Right kidney (tissue), 1 donor: ENCODE data around the gene SMPD3.

Experiments used
- DNase-seq: peaks from one replicate; pipeline ENCODE4 v3.0.0-alpha.2; 2016

The SMPD3 gene

DNA sequence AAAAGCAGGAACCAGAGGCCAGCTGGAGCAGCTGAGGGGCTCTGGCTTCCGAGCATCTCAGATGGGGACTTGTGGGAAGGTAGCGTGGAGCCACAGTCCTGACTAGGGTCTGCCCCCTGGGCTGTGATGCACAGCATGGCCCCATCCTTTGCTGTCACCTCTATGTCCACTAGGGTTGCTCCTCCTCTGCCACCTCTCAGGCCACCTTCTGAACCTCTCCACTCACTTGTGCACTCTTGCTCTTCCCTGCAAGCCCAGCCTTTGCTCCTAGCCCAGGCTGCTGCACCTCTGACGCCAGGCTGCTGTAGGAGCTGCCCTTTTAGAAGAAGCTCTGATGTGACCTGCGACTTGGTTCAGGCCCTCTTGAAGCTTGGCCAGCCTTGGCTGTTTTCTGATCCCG, 24.3 kb upstream of the SMPD3 start:
- DNase-seq = no peak

DNA sequence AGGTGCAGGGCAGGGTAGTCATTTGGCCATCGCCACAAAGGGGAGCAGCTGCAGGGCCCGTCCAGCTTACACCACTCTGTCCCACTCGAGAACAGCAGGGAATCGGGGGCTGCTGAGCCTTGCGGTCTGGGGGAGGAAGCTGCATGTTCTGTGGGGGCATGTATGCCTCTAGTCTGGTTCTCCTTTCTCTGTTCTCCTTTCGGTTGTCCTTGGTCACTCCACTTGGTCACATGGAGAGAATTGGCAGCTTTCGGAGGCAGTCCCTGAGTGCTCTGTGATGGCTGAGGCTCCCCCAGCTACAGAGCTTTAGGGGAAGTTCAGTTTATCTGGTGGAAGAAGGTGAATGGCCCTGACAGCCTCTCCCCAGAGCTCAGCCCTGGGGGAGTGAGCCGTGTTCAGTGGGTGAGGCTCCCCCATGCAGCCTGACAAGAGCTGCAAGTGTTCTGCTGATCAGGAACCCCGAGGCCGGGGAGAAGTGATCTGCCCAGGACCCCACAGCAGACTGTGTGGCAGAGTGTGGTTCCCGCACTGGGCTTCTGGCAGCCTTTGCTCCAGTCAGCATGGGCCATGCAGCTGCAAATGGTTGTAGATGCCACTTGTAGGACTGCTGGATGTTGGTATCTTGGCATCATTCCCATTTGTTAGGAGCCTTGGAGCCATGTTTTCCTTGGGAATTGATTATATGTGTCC, 22.3 kb upstream of the SMPD3 start:
- no peak for DNase-seq

DNA sequence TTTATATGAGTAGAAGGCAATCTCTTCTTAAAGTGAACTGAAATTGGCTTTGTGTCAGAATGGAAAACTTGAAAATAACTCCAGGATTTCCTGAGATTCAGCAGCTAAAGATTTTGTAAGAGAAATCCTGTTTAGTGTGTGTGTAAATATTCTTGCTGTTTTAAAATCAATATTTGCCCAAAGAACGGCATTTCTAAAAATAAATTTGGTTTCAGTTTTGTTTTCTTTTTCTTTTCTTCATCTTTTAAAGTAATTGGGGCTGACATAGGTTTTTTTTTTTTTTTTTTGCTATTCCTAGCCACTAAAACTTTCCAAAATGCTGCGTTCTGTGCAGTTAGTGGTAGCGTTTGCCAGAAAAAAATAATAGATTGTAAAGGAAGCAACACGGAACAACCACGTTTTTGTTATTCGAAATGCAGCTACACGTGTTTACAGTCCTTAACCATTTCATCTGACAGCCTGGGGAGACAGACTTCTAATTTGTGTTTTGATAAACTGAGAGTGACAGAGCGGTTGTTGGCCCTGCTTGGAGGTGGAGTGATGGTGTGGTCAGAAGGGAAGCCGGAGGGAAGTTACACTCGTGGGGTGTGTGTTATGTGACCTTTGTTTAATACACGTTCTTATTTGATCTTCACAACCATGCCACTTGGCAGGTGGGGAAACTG, 21.6 kb upstream of the SMPD3 start:
- no peak for DNase-seq

DNA sequence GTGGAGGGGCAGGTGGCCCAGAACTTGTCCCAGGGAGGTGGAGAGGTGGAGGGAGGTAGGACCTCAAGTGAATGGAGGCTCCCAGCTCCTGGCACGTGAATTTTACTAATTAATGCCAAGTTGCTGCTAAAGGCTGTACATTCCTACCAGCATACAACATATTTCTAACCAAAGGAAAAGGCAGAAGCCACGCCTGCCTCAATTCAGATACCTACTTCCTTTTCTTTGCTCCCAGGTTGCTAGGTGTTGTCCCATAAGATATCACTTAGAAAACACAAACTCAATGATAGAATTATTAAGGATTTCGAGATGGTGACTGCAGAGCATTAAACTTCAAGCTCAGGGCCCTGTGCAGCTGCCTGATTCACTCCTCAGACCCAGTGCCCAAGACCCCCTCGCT, 20.5 kb upstream of the SMPD3 start:
- DNase-seq = no peak

DNA sequence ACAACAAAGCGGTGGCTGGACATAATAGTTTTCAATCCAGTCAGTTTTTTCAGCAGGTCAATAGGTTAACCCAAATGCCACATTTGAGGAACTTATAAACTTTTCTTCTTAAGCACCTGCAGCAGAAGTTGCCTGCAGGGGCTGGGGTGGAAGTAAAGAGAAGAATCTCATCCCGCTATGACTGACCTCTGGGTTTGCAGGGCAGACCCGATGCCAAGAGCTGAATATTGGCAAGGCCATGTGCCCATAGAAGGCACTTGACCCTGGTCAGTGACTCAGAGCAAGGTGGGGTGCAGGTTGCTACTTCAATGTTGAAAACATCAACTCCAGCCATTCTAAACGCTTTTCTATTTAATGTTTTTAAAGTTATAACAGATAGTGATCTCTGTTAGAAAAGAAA, 17.9 kb upstream of the SMPD3 start:
- no peak for DNase-seq

DNA sequence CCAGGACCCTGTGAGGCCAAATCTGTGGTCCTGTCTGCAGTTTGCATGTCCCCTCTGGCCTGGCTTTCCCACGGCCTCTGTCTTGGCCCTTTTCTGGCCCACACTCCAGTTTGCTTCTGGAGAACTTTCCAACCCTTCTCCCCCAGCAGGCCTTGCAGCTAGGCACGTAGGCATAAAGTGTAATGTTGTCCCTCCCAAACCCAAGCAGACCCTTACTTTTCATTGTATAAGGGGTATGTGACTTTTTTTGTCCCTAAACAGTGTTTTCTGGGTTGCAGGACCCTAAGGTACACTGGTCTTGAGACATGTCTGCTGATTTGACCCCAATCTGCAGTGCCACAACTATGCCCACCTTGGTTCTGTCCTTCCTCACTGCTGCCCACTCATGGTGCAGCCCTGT, 15.6 kb upstream of the SMPD3 start:
- DNase-seq = no peak

DNA sequence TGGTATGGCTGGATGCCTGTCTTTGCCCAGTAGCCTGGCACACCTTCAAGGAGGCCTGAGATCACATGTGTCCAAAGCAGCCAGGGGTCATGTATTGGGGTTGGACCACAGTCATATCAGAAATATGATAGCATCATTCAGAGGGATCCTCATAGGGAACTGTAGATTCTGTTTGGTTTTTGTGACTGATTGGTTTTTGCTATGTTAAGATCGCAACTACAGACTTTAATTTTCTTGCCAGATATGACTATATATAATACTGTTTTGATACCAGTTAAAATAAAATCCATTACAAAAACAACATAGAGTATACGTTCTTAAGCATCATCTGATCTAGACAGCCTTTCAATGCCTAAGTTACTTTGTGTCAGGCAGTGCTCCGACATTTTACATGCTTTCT, 11.8 kb upstream of the SMPD3 start:
- no peak for DNase-seq

DNA sequence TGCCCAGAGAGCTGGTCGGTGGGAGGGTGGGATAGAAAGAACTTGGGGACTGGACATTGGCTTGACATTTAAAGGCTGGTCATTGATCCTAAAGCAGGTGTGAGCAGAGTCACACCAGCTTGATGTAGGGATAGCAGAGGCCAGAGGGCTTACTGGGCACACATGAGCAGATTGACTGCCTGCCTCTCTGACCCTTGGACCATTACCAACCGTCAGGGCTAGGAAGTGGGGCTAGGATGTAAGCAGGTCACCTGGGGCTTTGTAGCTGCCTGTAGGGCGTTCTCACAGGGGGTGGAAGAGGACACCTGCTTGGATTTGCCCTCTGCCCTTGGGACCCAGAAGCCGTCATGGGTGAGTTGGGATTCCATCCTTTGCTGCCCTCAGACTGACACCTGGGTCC, 11.1 kb upstream of the SMPD3 start:
- DNase-seq = no peak

DNA sequence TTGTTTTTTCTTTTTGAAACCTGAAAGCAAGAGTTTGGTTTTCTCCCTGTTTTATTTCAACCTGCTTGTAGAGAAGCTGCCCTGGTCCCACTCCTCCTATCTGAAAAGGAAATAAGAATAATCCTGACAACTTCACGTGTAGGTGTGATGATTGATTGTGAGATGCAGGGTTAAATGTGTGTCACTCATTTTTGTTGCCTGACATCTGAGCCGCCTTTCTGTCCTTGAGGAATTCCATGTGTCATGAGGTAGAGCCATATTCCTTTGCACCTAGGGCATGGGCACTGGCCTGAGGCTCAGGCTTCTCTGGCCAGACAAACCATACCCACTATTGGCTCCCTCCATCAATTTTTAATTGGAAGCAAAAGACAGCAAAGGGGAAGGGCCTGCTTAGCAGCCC, 10.2 kb upstream of the SMPD3 start:
- no peak for DNase-seq

DNA sequence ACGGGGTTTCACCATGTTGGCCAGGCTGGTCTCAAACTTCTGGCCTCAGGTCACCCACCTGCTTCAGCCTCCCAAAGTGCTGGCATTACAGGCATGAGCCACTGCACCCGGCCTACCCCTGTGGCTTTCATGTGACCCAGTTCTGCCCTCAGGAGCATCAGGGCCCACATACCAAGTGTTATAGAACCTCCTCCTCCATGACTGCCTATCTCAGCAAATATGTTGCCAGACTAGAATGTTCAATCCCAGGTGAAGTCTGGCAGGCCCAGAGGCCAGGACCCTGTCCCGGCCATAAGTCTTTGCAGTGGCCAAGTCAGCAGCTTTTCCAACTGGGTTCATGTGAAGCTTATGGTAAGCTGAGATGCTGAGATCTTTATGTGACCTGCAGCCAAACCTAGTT, 9.8 kb upstream of the SMPD3 start:
- DNase-seq = no peak

DNA sequence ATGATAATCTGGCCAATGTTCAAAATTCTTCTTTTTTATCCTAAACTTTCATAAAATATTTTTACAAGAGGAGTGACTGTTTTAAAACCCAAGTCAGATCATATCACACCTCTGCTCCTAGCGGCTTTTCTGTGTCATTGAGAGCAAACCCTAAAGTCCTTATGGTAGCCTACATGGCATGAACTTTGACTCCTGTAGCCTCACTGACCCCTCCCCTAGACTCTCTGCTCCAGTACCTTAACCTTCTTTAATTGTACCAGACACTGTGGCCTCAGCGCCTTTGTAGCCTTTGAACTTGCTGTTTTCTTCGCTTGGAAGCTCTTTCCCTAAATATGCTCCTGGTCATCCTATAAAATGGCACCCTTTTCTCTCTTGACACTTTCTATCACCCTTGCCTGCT, 7.3 kb upstream of the SMPD3 start:
- no peak for DNase-seq

DNA sequence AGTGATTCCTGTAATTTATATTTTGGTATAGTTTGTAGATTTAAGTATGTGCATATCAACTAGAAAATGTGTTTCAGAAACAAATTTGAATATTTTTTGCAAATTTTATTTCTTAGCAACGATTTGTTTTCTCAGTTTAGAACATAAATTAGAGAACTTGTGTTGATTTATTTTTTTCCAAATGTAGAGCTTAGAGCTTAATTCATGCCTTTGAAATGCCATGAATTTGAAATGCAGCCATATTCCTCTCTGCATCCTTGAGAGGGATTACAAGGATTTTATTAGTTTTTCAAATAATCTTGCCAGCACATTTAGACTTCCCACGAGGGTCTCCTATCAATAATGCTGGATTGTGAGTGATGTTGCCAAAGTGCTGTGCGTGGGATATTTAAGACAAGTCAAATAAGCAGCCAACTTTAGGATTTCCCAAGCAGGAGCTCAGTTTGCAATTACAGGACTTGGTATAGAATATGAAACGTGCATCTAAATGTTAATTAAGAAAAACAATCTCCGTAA, 6.7 kb upstream of the SMPD3 start:
- no peak for DNase-seq

DNA sequence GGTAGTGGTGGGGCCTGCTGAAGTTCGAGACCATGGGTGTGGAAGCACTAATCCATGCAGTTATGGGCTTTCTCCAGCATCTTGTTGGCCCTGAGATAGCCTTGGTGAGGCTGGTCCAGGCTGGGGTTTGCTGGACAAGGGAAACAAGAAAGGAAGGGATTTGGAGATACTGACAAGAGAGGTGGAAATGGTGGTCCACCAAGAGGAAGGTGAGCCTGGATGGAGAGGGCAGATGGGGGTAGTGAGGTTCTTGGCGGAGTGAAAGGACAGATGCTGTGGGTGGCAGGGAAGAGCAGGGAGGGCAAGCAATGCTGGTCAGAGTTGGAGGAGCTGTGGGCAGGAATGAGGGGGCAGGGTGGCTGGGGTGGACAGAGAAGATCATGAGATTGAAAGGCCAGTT, 5.5 kb upstream of the SMPD3 start:
- DNase-seq = no peak

DNA sequence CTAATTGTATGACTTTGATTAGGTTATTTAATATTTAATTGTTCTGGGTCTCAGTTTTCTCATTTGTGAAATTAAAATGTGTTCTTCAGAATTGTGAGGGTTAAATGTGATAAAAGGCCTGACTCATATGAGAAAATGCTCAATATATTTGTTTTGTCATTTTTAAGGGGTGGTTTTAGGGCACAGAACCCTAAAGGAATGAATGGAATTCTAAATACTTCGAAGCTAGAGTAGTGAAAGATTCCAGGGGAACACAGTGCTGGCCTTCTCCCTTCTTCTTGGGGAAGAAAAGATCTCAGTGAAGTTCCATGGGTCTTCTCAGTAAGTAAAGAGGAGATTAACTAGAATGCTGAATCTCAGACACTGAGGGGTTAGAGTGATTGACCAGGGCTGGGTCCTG, 3.9 kb upstream of the SMPD3 start:
- no peak for DNase-seq

DNA sequence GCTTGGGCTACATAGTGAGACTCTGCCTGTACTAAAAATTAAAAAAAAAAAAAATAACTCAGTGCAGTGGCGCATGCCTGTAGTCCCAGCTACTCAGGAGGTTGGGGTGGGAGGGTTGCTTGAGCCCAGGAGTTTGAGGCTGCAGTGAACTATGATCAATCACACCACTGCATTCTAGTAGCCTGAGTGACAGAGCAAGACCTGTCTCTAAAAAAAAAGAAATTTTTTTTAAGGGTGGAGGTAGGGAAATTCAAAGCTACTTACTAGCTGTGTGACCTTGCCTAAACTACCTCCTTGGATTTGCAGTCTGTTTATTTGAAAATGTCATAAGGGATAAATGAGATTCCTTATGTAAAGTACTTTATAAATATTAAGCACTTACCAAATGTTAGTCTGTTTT, 3.4 kb upstream of the SMPD3 start:
- no peak for DNase-seq

DNA sequence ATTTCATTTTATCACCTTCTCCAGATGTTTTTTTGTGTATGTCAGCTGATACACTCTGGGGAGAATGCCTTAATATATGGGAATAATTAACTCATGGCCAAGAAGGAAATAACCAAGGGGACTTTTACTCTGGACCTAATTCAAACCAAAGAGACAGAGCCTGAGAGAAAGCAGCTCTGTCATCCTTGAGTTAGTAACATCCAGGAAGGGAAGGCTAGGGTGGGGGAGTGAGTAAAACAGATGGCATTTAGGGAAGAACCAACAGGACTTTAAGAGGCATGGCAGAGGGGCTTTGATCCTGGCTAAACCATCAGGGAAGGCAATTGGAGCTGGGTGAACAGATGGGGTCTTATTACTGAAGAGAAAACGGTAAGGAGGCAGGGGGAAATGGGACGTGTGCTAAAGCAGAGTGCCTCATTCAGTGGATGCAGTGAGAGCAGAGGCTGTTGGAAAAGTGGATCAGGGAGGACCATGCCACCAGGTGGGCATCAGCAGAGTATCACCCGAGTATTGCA, 2.5 kb upstream of the SMPD3 start:
- no peak for DNase-seq

DNA sequence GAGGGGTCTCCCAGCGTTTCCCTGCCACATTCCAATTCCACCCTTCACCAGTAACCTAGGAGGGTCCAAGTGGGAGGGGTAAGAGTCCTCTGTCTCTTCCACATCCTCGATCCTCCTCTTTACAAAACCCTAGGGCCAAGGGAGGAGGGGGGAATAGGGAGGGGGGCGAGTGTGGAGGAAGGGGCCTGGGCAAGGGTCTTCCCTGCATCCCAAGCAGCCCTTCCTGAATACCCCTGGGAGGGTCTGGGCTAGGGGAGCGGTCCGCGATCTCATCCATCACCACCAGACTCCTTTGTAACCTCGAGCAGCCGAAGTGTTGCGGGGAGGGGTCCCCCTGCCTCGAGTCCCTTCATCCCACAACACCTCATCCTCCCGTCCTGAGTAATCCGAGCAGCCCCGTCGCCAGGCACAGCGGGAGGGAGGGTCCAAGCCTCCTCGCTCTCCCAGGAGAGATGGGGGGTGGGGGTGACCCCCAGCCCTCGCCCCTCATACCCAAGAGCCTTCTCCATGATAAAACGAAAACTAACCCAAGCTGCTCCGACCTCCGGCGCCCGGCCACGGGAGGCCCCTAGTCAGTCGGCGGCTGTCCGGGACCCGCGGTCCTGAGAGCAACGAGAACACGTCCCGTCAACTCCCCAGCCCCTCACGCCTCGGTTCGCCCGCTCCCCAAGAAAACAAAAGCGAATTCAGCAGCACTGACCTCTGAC, 502 bp downstream of the SMPD3 start:
- no peak for DNase-seq

DNA sequence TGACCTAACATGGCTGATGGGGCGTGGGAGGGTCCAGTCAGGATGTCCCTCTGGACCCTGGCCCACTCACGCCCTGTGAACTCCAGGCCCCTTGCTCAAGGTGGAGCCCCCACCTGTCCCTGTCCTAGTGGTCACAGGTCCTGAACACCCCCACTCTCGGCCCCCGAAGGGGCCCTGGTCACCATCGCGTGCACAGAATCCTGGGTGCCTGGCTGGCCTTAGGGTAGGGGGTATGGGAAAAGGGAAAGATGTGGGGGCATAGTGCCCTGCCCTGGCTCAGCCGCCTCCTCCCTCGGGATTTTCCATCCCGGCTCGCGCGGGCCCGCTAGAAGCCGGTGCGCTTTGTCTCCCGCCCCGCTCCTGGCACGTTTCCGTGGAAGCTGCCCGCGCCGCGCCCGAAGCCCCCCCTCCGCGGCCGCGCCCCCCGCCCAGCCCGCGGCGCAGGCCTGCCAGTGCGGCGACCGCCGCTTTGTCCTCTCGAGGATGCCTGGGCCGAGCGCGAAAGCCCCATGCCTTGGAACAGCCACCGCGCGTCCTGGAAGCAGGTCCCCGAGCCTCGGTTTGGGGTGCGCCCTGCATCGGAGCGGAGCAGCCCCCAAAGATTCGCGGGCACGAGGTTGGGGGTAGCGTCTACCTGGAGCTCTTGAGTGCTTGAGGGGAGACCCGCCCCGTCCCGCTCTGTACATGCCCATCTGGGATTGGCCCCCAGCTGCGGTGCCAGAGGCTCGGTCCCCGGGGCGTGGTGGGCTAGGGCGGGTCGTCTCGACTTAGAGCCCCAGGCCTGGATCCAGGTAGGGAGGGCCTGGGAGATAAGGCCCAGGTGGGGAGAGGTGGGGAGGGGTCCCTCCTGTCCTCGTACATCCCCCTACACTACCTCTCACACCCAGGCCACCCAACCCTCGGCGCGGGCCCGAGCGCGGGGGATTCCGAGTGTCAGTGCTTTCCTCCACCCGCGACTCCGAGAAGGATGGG, 1.3 kb downstream of the SMPD3 start:
- no peak for DNase-seq

DNA sequence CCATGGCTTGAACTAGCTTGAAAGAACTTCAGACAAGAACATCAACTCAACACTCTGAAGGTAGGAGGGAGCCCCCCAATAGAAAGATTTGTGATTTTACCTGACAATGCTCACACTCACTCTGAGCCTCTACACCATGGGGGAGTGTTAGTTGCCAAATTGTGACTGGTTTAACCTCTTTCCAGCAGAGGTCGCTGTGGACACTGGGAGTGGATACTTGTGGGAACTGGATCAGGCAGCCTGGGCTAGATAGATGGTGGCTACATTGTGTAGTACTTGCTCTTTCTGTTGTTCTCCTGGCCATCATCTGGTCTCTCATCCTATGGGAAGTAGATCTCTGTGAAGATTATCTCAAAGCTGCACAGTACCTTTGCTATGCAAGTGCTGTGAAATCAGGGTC, 2.9 kb downstream of the SMPD3 start:
- DNase-seq = no peak

DNA sequence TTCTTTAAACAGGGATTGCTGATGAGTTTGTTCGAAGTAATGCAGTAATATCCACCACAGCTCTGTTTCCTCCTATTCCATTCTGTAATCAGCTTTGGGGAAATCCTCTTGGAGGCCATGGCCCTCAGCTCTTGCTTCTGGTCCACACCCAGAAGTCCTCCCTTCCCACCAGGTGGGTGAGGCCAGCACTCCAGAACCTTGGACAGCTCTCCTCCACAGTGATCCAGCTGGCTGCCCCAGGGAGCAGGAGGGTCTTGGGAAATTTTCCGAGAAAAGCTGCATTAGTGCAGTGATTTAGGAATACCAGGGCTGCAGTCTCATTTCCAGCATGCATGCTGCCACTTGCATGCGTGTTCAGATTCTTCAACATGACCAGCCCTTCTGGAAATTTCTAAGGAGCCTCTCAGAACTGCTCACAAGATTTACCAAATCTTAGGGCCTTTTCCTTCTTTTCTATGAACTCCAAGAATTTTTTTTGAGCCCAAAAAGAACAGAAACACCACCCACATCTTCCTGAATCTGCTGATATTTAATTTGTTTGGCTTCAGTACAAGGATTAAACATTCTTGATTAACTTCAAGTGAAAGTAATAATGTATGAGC, 4.2 kb downstream of the SMPD3 start:
- DNase-seq = peak; percentile 46

DNA sequence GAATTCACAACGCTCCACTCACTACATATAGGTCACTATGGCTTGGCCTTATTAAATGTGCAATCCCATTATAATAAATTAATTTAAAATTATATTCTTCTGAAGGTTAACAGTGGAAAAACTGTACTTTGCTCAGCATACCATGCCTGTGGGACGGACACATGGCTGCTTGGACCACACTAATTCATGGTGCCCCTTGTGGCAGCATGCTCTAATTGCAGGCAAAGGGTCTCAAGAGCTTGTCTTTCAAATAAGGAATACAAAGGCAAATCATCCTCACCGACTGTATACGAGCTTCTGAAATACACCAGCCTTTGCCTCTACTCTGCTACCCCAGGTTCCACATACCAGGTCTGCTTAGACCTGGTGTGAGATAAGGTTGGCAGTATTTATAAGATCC, 11.7 kb downstream of the SMPD3 start:
- DNase-seq = no peak
